Femur (tissue), 1 donor: Measurements from ENCODE around the gene TADA3.
A peak's percentile ranks its signal among the peaks of the same experiment; 100 is the strongest.

Experiments
- DNase-seq: peaks from one replicate; pipeline ENCODE4 v3.0.0-alpha.2; 2017

The TADA3 gene

GRCh38 chr3:9809239-9809614, 17.0 kb upstream of the TADA3 start:
- DNase-seq: no peak

GRCh38 chr3:9808345-9809037, 16.2 kb upstream of the TADA3 start:
- DNase-seq: no peak

- no peak for DNase-seq
Measured at GRCh38 chr3:9807981-9808344, 15.7 kb upstream of the TADA3 start.

- DNase-seq: no peak
Measured at GRCh38 chr3:9806688-9807589, 14.7 kb upstream of the TADA3 start.

- DNase-seq: no peak
Measured at GRCh38 chr3:9806137-9806536, 13.9 kb upstream of the TADA3 start.

- DNase-seq: no peak
Measured at GRCh38 chr3:9804996-9805395, 12.7 kb upstream of the TADA3 start.

GRCh38 chr3:9803494-9803893, 11.2 kb upstream of the TADA3 start:
- no peak for DNase-seq

- no peak for DNase-seq
Measured at GRCh38 chr3:9800529-9800928, 8.3 kb upstream of the TADA3 start.

GRCh38 chr3:9797196-9797945, 5.1 kb upstream of the TADA3 start:
- DNase-seq: no peak

- no peak for DNase-seq
Measured at GRCh38 chr3:9795207-9795606, 2.9 kb upstream of the TADA3 start.

GRCh38 chr3:9794400-9794799, 2.1 kb upstream of the TADA3 start:
- no peak for DNase-seq

GRCh38 chr3:9793161-9793781, 998 bp upstream of the TADA3 start:
- DNase-seq: peak; percentile 43

- DNase-seq: no peak
Measured at GRCh38 chr3:9791790-9792404, 376 bp downstream of the TADA3 start.

GRCh38 chr3:9791127-9791526, 1.1 kb downstream of the TADA3 start:
- no peak for DNase-seq

- no peak for DNase-seq
Measured at GRCh38 chr3:9787714-9788113, 4.6 kb downstream of the TADA3 start.

- DNase-seq: no peak
Measured at GRCh38 chr3:9786825-9787669, 5.2 kb downstream of the TADA3 start.

- no peak for DNase-seq
Measured at GRCh38 chr3:9786209-9786739, 6.0 kb downstream of the TADA3 start.

- DNase-seq: no peak
Measured at GRCh38 chr3:9785602-9786001, 6.7 kb downstream of the TADA3 start.

GRCh38 chr3:9784965-9785364, 7.3 kb downstream of the TADA3 start:
- DNase-seq: no peak

GRCh38 chr3:9783954-9784353, 8.3 kb downstream of the TADA3 start:
- no peak for DNase-seq

- no peak for DNase-seq
Measured at GRCh38 chr3:9782770-9783169, 9.5 kb downstream of the TADA3 start.
